WI38 (cell line): ENCODE data around the gene KDM4C.
"Not testable (repeated sequence)": the region's sequence is repeated elsewhere in the genome, so short reads cannot be mapped to it uniquely, and the experiment has no call there.

ENCODE experiments used
- H3K4me3 ChIP-seq: 2 replicates; pipeline ENCODE4 v1.5.1; 2011; ENCODE audit warnings: low read depth, mild to moderate bottlenecking, control low read depth, low read length
- TF ChIP-seq, protein P1 (sequence below): IDR thresholded peaks from 2 replicates; pipeline ENCODE4 v1.5.1; 2012; ENCODE audit warnings: low read depth, mild to moderate bottlenecking, control low read depth, low read length

The KDM4C gene

DNA sequence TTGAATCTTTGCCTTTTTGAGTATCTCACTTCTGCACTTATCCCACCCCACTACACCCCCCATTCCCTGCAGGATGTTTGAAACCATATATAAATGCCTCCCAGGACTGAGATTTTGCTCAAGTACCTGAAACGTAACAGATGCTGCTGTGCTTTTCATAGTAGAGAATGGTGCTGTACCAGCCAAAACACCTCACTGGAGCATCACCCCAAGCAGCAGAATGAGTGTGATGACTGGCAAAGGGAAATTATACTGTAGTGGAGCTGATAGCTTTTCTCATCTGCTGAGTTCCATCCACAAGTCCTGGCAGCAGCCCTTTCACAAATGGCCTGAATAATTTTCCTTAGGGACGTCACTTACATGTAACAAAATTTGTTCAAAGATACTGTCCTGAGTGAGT lies 246.1 kb downstream of the KDM4C start:
- H3K4me3 ChIP-seq, result no peak overlapping the region
- TF ChIP-seq, protein P1, sequence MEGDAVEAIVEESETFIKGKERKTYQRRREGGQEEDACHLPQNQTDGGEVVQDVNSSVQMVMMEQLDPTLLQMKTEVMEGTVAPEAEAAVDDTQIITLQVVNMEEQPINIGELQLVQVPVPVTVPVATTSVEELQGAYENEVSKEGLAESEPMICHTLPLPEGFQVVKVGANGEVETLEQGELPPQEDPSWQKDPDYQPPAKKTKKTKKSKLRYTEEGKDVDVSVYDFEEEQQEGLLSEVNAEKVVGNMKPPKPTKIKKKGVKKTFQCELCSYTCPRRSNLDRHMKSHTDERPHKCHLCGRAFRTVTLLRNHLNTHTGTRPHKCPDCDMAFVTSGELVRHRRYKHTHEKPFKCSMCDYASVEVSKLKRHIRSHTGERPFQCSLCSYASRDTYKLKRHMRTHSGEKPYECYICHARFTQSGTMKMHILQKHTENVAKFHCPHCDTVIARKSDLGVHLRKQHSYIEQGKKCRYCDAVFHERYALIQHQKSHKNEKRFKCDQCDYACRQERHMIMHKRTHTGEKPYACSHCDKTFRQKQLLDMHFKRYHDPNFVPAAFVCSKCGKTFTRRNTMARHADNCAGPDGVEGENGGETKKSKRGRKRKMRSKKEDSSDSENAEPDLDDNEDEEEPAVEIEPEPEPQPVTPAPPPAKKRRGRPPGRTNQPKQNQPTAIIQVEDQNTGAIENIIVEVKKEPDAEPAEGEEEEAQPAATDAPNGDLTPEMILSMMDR, result no peak

DNA sequence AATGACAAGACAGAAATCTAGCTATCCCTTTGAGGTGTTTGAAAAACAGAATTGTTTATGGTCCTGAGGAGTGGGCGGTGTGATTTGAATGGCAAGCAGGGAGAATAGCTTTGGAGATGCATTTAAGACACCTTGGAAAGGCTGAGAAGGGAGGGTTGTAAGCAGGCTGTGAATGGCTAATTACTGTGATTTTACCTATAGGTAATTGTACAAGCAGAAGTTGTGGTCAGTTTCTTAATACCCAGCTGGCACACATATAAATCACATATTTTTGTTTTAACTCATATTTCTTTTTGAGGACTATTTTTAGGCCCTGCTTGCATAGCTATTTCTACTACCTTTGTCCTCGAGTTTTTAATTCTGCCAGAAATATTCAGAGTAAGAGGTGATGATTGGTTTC lies 248.6 kb downstream of the KDM4C start:
- H3K4me3 ChIP-seq, result no peak overlapping the region
- TF ChIP-seq, protein P1, result no peak

DNA sequence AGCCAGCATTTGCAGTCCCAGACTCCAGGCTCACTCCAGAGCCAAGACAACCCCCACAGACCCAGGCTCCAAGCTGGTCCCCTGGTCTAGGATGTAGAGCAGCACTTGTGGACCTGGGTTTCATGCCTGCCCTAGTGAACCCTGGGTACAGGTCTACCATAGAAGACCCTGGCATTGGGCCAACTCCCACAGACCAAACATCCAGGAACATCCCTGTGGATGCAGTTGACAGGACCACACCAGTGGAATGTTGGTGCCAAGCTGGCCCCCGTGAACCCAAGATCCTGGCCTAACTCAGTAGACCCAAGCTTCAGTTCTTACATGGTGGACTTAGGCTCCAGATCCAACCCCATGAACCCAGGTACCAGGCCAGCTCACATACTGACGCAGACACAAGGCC lies 250.6 kb downstream of the KDM4C start:
- no peak overlapping the region for H3K4me3 ChIP-seq
- TF ChIP-seq, protein P1, result no peak

DNA sequence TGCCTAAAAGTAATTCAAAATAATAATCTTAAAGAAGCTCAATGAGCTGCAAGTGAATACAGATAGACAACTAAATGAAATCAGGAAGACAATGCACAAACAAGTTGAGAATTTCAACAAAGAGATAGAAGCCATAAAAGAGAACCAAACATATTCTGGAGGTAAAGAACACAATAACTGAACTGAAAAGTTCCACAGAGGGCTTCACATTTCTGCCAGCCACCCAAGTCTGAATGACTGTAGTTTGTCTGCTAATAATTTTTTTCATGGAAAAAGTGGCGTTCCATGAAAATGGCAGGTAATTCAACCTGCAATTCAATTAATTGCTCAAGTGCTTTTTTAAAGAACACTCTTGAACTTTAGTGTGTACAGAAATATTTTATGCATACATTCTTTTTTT lies 251.3 kb downstream of the KDM4C start:
- TF ChIP-seq, protein P1, result no peak
- H3K4me3 ChIP-seq, result no peak overlapping the region

DNA sequence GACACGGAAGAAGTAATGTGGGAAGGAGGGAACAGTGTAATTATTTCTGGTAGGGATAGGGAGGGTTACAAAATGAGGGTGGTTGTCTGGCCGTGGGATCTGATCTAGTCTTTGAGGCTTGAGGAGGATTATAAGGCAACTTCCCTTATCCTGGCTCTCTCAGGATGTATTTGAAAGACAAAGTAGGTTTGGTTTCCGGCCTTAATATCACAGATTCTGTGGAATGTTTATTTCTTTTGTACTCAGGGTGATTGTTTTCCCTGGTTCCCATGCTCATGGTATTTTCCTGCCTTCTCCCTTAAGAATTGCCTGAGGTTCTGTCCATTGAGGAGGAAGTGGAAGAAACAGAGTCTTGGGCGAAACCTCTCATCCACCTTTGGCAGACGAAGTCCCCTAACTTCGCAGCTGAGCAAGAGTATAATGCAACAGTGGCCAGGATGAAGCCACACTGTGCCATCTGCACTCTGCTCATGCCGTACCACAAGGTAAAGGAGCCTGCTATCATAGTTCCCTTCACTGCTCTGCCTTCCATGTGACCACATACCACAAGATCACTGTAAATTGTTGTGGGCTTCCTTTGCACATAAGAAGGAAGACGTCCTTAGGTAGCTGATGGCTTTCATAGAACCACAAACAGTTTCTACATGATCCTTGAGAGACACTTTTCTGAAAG lies 253.8 kb downstream of the KDM4C start:
- TF ChIP-seq, protein P1, result no peak
- H3K4me3 ChIP-seq, result no peak overlapping the region

DNA sequence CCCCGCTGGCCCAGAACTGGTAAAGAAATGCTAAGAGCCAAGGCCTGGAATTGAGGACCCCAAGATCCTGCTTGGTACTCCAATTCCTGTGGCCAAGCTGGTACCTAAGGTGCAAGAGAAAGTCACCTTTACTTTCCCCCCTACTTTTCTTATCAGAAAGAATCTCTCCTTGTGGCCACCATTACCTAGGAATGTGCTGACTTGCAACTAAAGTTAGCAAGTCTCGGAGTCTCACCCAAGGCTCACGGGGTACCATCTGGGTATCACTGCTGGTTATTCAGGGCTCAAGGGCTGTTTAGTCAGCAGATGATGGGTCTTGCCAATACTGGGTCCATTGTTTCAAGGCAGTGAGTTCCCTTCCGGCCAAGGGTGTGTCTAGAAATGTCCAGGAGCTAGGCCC lies 270.2 kb downstream of the KDM4C start:
- H3K4me3 ChIP-seq, result no peak overlapping the region
- TF ChIP-seq, protein P1, result no peak

DNA sequence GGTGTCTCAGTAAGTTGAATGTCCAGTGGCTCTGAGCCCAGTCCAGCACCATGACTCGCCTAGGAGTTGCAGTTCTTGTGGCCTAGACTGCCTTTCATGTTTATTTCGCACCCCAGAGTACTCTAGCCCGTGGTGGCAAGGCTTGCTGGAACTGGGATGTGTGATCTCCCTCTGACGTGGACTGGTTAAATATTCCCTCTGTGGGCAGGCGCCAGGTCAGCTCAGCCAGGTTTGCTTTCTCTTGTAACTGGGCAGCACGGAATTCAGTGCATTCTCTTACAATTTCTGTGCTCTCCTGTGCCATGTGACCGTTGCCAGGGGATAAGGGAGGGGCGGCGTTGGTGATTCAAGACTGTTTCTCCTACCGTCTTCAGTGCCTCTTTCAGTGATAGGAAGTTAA lies 270.8 kb downstream of the KDM4C start:
- H3K4me3 ChIP-seq, result no peak overlapping the region
- TF ChIP-seq, protein P1, result no peak

DNA sequence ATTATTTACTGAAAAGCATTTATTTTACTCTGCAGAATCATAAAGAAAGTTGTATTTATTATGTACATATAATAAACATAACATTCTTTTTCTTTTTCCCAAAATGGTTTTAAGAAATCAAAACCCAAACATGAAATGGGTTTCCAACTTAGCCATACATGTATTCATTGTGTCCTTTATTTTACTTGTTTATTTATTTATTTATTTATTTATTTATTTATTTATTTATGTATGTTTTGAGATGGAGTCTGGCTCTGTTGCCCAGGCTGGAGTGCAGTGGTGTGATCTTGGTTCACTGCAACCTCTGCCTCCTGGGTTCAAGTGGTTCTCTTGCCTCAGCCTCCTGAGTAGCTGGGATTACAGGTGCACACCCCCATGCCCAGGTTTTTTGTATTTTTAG lies 273.2 kb downstream of the KDM4C start:
- H3K4me3 ChIP-seq, result not testable (repeated sequence)
